Measurements from ENCODE around the gene EFCAB6. TPM values are rescaled to one million over a fixed set of nuclear protein-coding genes. Genes with fewer than 3 reads are reported as not detected.

EFCAB6 gene
- total RNA-seq, 2 experiments from 2014 or later: 0.13 TPM; not detected in 1

DNA sequence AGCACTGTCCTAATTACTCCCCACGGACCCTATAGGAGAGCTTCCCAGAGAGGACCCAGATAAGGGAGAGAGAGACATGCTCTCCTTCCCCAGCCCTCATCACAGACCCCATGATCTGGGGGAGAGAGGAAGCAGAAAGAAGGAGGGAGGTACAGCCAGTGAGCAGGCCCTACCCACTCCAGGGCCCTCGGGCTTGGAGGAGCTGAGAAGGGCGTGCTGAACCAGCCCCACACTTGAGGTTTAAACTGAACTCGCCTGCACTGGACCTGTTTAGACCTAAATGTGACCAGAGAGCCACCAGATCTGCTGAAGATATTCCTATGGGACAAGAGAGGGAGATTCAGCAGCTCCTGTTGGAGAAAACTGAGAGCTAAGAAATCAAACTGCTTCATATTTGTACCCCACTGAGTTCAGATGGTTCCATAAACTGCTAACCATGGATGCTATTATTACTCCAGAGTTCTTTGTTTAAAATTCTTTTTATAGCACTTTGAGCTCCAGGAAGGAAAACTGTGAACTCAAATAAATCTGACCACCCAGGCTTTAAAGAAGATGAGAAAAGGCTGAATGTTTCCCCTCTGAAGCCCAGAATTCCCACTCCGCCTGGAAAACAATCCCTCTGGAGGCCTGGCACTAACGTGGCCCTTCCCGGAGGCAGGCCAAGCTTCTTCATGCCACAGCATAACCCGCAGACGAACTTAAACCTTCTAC, 67.2 kb downstream of the EFCAB6 start:
- BruUV-seq (replicated peaks): no TSS peak
- Histone ChIP-seq H3K79me2 (ENCODE audit: insufficient read depth, low read depth, low read length) (no peaks in the 10 kb centered on the region), H3K27ac (ENCODE audit: low read depth, low read length, poor library complexity, severe bottlenecking) (no peak overlapping the region), H2AFZ (ENCODE audit: low read length) (no peak overlapping the region), H4K20me1 (ENCODE audit: insufficient read depth, low read length) (no peaks in the 10 kb centered on the region), H3K9me3 (ENCODE audit: low read length) (no peaks in the 10 kb centered on the region), H3K4me2 (ENCODE audit: low read length) (no peak overlapping the region), H3K4me3 (ENCODE audit: low read depth, low read length, poor library complexity, severe bottlenecking) (no peak overlapping the region), H3K36me3 (ENCODE audit: insufficient read depth, low read length) (no peaks in the 10 kb centered on the region), H3K4me1 (ENCODE audit: insufficient read depth, low read length, poor library complexity, severe bottlenecking) (no peaks in the 10 kb centered on the region), H3K9me2 (ENCODE audit: insufficient read depth, low read length) (no peaks in the 10 kb centered on the region)
- ChIA-PET POLR2A (no interaction called here), CTCF (ENCODE audit: unreplicated experiment) (no interaction called here)
- no peak for TF ChIP-seq EZH2phosphoT487 (IDR thresholded peaks at IDR 0.05; ENCODE audit: borderline replicate concordance, low read depth, low read length)
- TF ChIP-seq, protein P1, sequence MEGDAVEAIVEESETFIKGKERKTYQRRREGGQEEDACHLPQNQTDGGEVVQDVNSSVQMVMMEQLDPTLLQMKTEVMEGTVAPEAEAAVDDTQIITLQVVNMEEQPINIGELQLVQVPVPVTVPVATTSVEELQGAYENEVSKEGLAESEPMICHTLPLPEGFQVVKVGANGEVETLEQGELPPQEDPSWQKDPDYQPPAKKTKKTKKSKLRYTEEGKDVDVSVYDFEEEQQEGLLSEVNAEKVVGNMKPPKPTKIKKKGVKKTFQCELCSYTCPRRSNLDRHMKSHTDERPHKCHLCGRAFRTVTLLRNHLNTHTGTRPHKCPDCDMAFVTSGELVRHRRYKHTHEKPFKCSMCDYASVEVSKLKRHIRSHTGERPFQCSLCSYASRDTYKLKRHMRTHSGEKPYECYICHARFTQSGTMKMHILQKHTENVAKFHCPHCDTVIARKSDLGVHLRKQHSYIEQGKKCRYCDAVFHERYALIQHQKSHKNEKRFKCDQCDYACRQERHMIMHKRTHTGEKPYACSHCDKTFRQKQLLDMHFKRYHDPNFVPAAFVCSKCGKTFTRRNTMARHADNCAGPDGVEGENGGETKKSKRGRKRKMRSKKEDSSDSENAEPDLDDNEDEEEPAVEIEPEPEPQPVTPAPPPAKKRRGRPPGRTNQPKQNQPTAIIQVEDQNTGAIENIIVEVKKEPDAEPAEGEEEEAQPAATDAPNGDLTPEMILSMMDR (conservative IDR thresholded peaks at IDR 0.05; ENCODE audit: low read length): no peak
- intact Hi-C loops (cut with micrococcal nuclease; ENCODE audit: unreplicated experiment): no loop called here
- DNase-seq (ENCODE audit: low spot score): no peak

DNA sequence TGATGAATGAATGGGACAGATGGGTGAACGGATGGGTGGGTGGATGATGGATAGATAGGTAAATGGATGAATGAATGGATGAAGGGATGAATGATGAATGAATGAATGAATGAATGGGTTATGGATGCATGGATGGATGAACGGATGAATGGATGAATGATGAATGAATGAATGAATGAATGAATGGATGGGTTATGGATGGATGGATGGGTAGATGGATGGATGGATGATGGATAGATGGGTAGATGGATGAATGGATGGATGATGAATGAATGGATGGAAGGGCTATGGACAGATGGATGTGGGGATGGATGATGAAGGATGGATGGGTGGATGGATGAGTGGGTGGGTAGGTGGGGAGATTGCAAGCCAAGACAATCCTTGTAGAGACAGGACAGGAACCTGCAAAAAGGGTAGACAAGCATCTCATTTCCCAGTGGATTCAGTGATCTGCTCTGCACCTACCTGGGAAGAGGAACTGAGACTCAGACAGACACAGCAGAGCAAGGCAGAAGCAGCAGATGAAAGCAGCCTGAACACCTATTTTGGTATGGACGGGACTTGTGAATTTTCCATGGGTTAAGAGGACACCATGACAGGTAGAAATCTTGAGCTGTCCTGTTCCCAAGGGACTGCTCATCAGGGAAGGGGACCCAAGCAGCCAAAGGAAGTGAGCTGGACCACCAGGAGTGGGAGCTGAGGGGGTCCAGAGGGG, 68.0 kb downstream of the EFCAB6 start:
- intact Hi-C loops (cut with micrococcal nuclease; ENCODE audit: unreplicated experiment): no loop called here
- CTCF ChIA-PET (ENCODE audit: unreplicated experiment): no interaction called here
- no peaks in the 10 kb centered on the region for H4K20me1 ChIP-seq (ENCODE audit: insufficient read depth, low read length)
- no peaks in the 10 kb centered on the region for H3K9me2 ChIP-seq (ENCODE audit: insufficient read depth, low read length)
- POLR2A ChIA-PET: no interaction called here
- no peaks in the 10 kb centered on the region for H3K9me3 ChIP-seq (ENCODE audit: low read length)
- no peak for DNase-seq (ENCODE audit: low spot score)
- H3K27ac ChIP-seq (ENCODE audit: low read depth, low read length, poor library complexity, severe bottlenecking): no peak overlapping the region
- no peaks in the 10 kb centered on the region for H3K36me3 ChIP-seq (ENCODE audit: insufficient read depth, low read length)
- no peaks in the 10 kb centered on the region for H3K4me1 ChIP-seq (ENCODE audit: insufficient read depth, low read length, poor library complexity, severe bottlenecking)
- no TSS peak for BruUV-seq (replicated peaks)
- no peak overlapping the region for H3K4me3 ChIP-seq (ENCODE audit: low read depth, low read length, poor library complexity, severe bottlenecking)
- H2AFZ ChIP-seq (ENCODE audit: low read length): no peak overlapping the region
- TF ChIP-seq EZH2phosphoT487 (IDR thresholded peaks at IDR 0.05; ENCODE audit: borderline replicate concordance, low read depth, low read length): no peak
- TF ChIP-seq, protein P1 (conservative IDR thresholded peaks at IDR 0.05; ENCODE audit: low read length): no peak
- H3K4me2 ChIP-seq (ENCODE audit: low read length): no peak overlapping the region
- H3K79me2 ChIP-seq (ENCODE audit: insufficient read depth, low read depth, low read length): no peaks in the 10 kb centered on the region

DNA sequence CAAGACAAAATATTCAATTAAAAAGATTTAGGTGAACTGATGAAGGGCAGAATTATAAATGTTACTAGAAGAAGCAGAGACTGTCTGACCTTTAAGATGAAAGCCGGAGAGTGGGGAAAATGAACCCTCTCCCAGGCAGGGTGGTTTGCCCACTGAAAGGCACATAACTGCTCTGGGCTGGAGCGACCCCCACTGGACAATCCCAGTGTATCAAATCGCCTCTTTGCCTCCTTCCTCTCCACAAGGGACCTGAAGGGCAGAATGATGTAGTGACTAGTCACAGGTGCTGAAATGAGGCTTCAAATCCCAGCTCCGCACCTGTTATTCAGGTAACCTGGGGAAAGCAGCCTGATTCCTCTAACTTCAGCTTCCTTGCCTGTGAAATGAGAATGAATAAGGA, 69.0 kb downstream of the EFCAB6 start:
- intact Hi-C loops (cut with micrococcal nuclease; ENCODE audit: unreplicated experiment): no loop called here
- H2AFZ ChIP-seq (ENCODE audit: low read length): no peak overlapping the region
- H3K4me2 ChIP-seq (ENCODE audit: low read length): no peak overlapping the region
- H3K4me3 ChIP-seq (ENCODE audit: low read depth, low read length, poor library complexity, severe bottlenecking): no peak overlapping the region
- H3K9me3 ChIP-seq (ENCODE audit: low read length): no peaks in the 10 kb centered on the region
- DNase-seq (ENCODE audit: low spot score): no peak
- ChIA-PET CTCF (ENCODE audit: unreplicated experiment) (no interaction called here), POLR2A (no interaction called here)
- no peaks in the 10 kb centered on the region for H4K20me1 ChIP-seq (ENCODE audit: insufficient read depth, low read length)
- no peak overlapping the region for H3K27ac ChIP-seq (ENCODE audit: low read depth, low read length, poor library complexity, severe bottlenecking)
- no peaks in the 10 kb centered on the region for H3K79me2 ChIP-seq (ENCODE audit: insufficient read depth, low read depth, low read length)
- H3K4me1 ChIP-seq (ENCODE audit: insufficient read depth, low read length, poor library complexity, severe bottlenecking): no peaks in the 10 kb centered on the region
- H3K36me3 ChIP-seq (ENCODE audit: insufficient read depth, low read length): no peaks in the 10 kb centered on the region
- no peak for TF ChIP-seq EZH2phosphoT487 (IDR thresholded peaks at IDR 0.05; ENCODE audit: borderline replicate concordance, low read depth, low read length)
- TF ChIP-seq, protein P1 (conservative IDR thresholded peaks at IDR 0.05; ENCODE audit: low read length): no peak; the same call in 1 of the 2 replicates
- no peaks in the 10 kb centered on the region for H3K9me2 ChIP-seq (ENCODE audit: insufficient read depth, low read length)
- BruUV-seq (replicated peaks): no TSS peak
